Fibroblast of lung (primary cell): ENCODE measurements around the gene NPTX1. TPM values are rescaled to one million over a fixed set of nuclear protein-coding genes. Genes with fewer than 3 reads are reported as not detected.

Experiments
- DNase-seq, 2 donors: peaks; one replicate each; pipeline versions ENCODE4 v3.0.0 to v3.0.0-alpha.2; 2010; ENCODE audit warnings: low read depth in 2 of 2
- H2AFZ ChIP-seq: 2 replicates; pipeline ENCODE4 v1.5.1; 2012; ENCODE audit warnings: low read length, control low read depth, inconsistent platforms
- H3K27ac ChIP-seq: 2 replicates; pipeline ENCODE4 v1.5.1; 2011; ENCODE audit warnings: low read length, control low read depth; ENCODE audit not compliant: insufficient read depth
- H3K27me3 ChIP-seq: 2 replicates; pipeline ENCODE4 v1.5.1; 2011; ENCODE audit warnings: mild to moderate bottlenecking, low read length; ENCODE audit not compliant: control insufficient read depth, insufficient read depth
- H3K36me3 ChIP-seq: 2 replicates; pipeline ENCODE4 v1.5.1; 2011; ENCODE audit warnings: low read length; ENCODE audit not compliant: control insufficient read depth, insufficient read depth
- H3K4me1 ChIP-seq: 2 replicates; pipeline ENCODE4 v1.5.1; 2011; ENCODE audit warnings: low read length; ENCODE audit not compliant: control insufficient read depth, insufficient read depth; ENCODE audit errors: extremely low read depth
- H3K4me2 ChIP-seq: 2 replicates; pipeline ENCODE4 v1.5.1; 2011; ENCODE audit warnings: low read length, control low read depth; ENCODE audit not compliant: insufficient read depth; ENCODE audit errors: extremely low read depth
- H3K4me3 ChIP-seq, 4 experiments: fragments of 200-600 bp in 1 of 4; sonication (generic) in 1 of 4; replicated peaks in 1 of 4; 2 replicates each; pipeline ENCODE4 v1.5.1; 2011 to 2016; ENCODE audit warnings: low read length in 4 of 4, low read depth in 3 of 4, mild to moderate bottlenecking in 3 of 4, control low read depth in 2 of 4, inconsistent platforms in 1 of 4, mixed read lengths in 1 of 4; ENCODE audit not compliant: insufficient read depth in 1 of 4; ENCODE audit errors: control extremely low read depth in 1 of 4
- H3K79me2 ChIP-seq: 2 replicates; pipeline ENCODE4 v1.5.1; 2012; ENCODE audit warnings: mild to moderate bottlenecking, low read length, inconsistent platforms; ENCODE audit not compliant: control insufficient read depth, insufficient read depth
- H3K9ac ChIP-seq: 2 replicates; pipeline ENCODE4 v1.5.1; 2011; ENCODE audit warnings: mild to moderate bottlenecking, low read length, control low read depth; ENCODE audit not compliant: insufficient read depth
- H3K9me3 ChIP-seq: 2 replicates; pipeline ENCODE4 v1.5.1; 2012; ENCODE audit warnings: low read depth, low read length; ENCODE audit not compliant: control insufficient read depth, insufficient read depth
- H4K20me1 ChIP-seq: 2 replicates; pipeline ENCODE4 v1.5.1; 2011; ENCODE audit warnings: low read length; ENCODE audit not compliant: control insufficient read depth, insufficient read depth; ENCODE audit errors: extremely low read depth
- EZH2 ChIP-seq: IDR thresholded peaks from 2 replicates; pipeline ENCODE4 v1.5.1; 2012; ENCODE audit warnings: low read length, control low read depth, mild to moderate bottlenecking; ENCODE audit errors: missing control alignments
- polyA plus RNA-seq, 2 donors: library from polyadenylated mRNA; depleted of rRNA in 1 of 2; stranded (reverse) in 1 of 2; unstranded in 1 of 2; fragments of >200 nt; gene quantifications; 2 replicates each; pipeline ENCODE4 v1.2.1, GENCODE V29; 2011 to 2012; ENCODE audit warnings: missing spikeins in 1 of 2
- total RNA-seq: library from RNA; depleted of rRNA; stranded (reverse); fragments of >200 nt; gene quantifications from 2 replicates; pipeline ENCODE4 v1.2.1, GENCODE V29; 2014
- TF ChIP-seq, protein P1 (sequence below), 2 donors: IDR thresholded peaks in 1 of 2; conservative IDR thresholded peaks in 1 of 2; 1 replicate in 1 of 2; 2 replicates in 1 of 2; pipeline ENCODE4 v1.5.1; 2011 to 2012; ENCODE audit warnings: low read length in 2 of 2, control low read depth in 1 of 2, inconsistent platforms in 1 of 2, low read depth in 1 of 2, mild to moderate bottlenecking in 1 of 2

NPTX1 gene
- total and polyA plus RNA-seq, 2 donors (not counting 1 experiment from before 2014, with no cell fraction given): 14.9 to 31.2 TPM

DNA sequence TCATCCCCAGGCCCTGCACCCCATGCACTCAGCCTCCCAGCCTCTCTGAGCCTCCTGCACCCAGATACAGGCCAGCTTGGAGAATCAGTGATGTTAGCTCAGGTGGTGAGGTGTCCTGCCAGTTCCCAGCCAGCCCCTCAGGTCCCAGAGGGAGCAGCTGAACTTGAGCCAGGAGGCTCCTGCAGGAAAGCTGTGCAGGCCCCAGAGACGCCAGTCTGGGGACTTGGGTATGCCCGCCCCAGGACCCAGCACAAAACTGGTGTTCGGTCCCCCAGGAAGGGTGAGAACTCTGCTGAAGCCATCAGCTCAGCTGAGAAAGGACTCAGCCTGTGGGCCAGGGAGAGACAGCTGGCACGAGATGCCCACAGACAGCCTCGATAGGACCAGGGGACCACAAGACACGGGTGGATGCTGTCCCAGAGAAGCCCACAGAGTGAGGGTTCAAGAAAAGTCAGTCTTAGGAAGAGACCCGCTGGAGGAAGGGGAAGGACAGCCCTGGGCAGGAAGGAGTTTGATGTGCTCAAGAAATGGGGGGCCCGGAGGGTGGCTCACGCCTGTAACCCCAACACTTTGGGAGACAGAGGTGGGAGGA, 50.5 kb downstream of the NPTX1 start:
- Histone ChIP-seq H3K36me3 (no peaks in the 10 kb centered on the region), H3K79me2 (no peaks in the 10 kb centered on the region), H3K27me3 (no peaks in the 10 kb centered on the region), H4K20me1 (no peaks in the 10 kb centered on the region), H3K4me1 (no peaks in the 10 kb centered on the region), H3K9me3 (no peaks in the 10 kb centered on the region), H3K4me3 (no peak overlapping the region), H3K9ac (no peak overlapping the region), H3K27ac (no peak overlapping the region), H3K4me2 (no peak overlapping the region), H2AFZ (no peak overlapping the region)
- TF ChIP-seq, protein P1, sequence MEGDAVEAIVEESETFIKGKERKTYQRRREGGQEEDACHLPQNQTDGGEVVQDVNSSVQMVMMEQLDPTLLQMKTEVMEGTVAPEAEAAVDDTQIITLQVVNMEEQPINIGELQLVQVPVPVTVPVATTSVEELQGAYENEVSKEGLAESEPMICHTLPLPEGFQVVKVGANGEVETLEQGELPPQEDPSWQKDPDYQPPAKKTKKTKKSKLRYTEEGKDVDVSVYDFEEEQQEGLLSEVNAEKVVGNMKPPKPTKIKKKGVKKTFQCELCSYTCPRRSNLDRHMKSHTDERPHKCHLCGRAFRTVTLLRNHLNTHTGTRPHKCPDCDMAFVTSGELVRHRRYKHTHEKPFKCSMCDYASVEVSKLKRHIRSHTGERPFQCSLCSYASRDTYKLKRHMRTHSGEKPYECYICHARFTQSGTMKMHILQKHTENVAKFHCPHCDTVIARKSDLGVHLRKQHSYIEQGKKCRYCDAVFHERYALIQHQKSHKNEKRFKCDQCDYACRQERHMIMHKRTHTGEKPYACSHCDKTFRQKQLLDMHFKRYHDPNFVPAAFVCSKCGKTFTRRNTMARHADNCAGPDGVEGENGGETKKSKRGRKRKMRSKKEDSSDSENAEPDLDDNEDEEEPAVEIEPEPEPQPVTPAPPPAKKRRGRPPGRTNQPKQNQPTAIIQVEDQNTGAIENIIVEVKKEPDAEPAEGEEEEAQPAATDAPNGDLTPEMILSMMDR (conservative IDR thresholded peaks at IDR 0.05 in 1 of 2, IDR thresholded peaks at IDR 0.05 in 1 of 2; ENCODE audit: low read depth in 1 of 2, low read length in 2 of 2): no peak
- no peak for TF ChIP-seq EZH2
- no peak for DNase-seq

DNA sequence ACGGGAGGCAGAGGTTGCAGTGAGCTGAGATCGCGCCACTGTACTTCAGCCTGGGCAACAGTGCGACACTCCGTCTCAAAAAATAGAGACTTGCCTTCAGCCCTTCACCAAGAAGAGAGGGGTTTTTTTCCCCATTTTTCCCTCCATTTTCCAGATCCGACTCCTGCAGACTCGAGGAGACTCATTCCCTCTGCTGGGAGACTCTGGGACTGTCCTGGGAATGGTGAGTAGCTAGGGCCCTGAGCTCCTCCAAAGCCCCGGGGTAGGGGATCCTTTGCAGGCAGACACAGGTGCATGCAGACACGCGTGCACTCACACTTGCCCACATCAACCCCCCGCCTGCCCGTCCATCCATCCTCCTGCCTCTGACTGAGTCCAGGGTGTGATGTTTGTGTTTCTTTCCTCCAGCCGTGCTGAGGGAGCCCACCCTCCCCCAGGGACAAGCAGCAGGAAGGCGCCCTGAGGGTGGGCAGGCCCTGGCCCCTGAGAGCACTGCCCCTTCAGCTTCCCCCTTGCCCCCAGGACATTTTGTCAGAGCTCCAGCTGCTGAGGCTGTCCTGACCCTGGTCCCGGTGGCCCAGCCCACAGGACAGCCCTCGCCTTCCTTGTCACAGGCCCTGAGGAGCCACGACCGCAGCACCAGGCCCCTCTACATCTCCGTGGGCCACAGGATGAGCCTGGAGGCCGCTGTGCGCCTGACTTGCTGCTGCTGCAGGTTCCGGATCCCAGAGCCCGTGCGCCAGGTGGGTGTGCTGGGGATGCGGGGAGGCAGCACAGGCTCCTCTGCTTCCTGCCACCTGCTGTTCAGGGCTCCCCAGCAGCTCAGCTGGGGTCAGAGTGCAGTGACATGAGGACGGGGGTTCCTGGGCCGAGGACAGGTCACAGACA, 51.3 kb downstream of the NPTX1 start:
- H3K4me2 ChIP-seq: no peak overlapping the region
- no peaks in the 10 kb centered on the region for H3K79me2 ChIP-seq
- no peaks in the 10 kb centered on the region for H3K36me3 ChIP-seq
- no peaks in the 10 kb centered on the region for H4K20me1 ChIP-seq
- TF ChIP-seq, protein P1 (conservative IDR thresholded peaks at IDR 0.05 in 1 of 2, IDR thresholded peaks at IDR 0.05 in 1 of 2; ENCODE audit: low read depth in 1 of 2, low read length in 2 of 2): no peak
- no peak for TF ChIP-seq EZH2
- no peaks in the 10 kb centered on the region for H3K27me3 ChIP-seq
- no peak for DNase-seq
- no peak overlapping the region for H2AFZ ChIP-seq
- H3K4me3 ChIP-seq: no peak overlapping the region
- H3K4me1 ChIP-seq: no peaks in the 10 kb centered on the region
- no peak overlapping the region for H3K27ac ChIP-seq
- H3K9me3 ChIP-seq: no peaks in the 10 kb centered on the region
- no peak overlapping the region for H3K9ac ChIP-seq

DNA sequence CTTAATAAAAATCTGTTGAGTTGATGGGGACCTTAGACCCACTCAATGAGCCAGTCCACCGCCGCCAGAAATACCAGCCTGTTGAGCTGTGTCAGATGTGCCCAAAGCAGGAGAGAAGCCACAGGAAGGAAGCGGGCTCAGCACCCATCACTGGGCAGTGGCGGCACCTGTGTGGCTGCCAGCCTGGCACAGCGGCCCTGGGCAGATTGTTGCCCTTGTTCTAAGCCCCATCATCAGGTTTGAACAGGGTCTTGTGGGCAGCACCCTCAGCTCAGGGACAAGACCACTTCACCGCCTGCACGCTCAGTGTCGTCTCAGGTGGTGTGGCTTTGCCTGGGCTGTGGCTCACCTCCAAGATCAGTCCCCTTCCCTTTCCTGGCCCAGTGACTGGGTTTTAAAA, 52.1 kb downstream of the NPTX1 start:
- Histone ChIP-seq H4K20me1 (no peaks in the 10 kb centered on the region), H3K79me2 (no peaks in the 10 kb centered on the region), H2AFZ (no peak overlapping the region), H3K27me3 (no peaks in the 10 kb centered on the region), H3K27ac (no peak overlapping the region), H3K4me2 (no peak overlapping the region), H3K9me3 (no peaks in the 10 kb centered on the region), H3K4me1 (no peaks in the 10 kb centered on the region), H3K4me3 (no peak overlapping the region), H3K36me3 (peaks cover 3% of the 10 kb centered on the region), H3K9ac (no peak overlapping the region)
- TF ChIP-seq, protein P1 (conservative IDR thresholded peaks at IDR 0.05 in 1 of 2, IDR thresholded peaks at IDR 0.05 in 1 of 2; ENCODE audit: low read depth in 1 of 2, low read length in 2 of 2): no peak
- TF ChIP-seq EZH2: no peak
- no peak for DNase-seq
